GM13977 (cell line): ENCODE results near the gene PTPRR.

ENCODE experiments used
- DNase-seq: peaks from one replicate; pipeline ENCODE4 v3.0.0; 2012; ENCODE audit warnings: low spot score
- in situ Hi-C: fragments of 300-500 bp; cut with MboI; formaldehyde crosslinking; loops from one replicate; pipeline ENCODE4 v1.12.0; 2022; ENCODE audit warnings: low sequenced_read_pairs, low pct_unique_long_range_greater_than_20kb, mixed read lengths, inconsistent platforms; ENCODE audit not compliant: unreplicated experiment
- TF ChIP-seq, protein P1 (sequence below): IDR thresholded peaks from 2 replicates; pipeline ENCODE4 v1.5.1; 2012; ENCODE audit warnings: mild to moderate bottlenecking, control low read depth; ENCODE audit not compliant: insufficient read depth; ENCODE audit errors: extremely low read depth, missing control alignments

The PTPRR gene

DNA sequence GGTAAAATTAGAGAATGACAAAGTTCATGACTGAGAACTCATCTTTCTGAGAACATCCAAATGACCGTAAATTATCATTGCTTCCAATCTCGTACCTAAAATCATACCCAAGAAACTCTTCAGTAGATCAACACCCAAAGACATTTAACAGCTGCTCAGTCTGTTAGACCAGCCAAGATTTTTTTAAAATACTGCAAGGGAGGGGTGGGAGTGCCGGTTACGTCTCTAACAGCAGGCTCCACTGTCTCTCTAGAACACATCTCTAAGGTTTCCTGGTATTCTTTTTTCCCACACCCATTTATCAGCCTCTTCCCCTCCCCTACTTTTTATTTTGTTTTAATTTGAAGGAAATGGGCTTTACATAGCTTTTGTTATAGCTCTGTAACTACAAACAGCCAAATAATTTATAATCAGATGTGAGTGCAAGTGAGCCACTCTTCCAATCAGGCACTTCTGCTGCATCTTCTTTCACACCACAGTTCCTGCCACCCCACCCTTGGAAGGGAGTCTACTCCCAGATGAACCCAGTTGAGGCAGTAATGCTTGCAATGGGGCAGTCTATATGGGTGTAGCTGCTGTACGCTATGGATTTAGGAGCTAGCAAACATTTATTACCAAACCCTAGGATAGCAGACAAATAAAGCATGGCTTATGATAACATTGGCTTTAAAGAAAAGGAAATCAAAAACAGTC, 305.2 kb downstream of the PTPRR start:
- TF ChIP-seq, protein P1, sequence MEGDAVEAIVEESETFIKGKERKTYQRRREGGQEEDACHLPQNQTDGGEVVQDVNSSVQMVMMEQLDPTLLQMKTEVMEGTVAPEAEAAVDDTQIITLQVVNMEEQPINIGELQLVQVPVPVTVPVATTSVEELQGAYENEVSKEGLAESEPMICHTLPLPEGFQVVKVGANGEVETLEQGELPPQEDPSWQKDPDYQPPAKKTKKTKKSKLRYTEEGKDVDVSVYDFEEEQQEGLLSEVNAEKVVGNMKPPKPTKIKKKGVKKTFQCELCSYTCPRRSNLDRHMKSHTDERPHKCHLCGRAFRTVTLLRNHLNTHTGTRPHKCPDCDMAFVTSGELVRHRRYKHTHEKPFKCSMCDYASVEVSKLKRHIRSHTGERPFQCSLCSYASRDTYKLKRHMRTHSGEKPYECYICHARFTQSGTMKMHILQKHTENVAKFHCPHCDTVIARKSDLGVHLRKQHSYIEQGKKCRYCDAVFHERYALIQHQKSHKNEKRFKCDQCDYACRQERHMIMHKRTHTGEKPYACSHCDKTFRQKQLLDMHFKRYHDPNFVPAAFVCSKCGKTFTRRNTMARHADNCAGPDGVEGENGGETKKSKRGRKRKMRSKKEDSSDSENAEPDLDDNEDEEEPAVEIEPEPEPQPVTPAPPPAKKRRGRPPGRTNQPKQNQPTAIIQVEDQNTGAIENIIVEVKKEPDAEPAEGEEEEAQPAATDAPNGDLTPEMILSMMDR: no peak
- in situ Hi-C loops: no loop called here
- DNase-seq: no peak

DNA sequence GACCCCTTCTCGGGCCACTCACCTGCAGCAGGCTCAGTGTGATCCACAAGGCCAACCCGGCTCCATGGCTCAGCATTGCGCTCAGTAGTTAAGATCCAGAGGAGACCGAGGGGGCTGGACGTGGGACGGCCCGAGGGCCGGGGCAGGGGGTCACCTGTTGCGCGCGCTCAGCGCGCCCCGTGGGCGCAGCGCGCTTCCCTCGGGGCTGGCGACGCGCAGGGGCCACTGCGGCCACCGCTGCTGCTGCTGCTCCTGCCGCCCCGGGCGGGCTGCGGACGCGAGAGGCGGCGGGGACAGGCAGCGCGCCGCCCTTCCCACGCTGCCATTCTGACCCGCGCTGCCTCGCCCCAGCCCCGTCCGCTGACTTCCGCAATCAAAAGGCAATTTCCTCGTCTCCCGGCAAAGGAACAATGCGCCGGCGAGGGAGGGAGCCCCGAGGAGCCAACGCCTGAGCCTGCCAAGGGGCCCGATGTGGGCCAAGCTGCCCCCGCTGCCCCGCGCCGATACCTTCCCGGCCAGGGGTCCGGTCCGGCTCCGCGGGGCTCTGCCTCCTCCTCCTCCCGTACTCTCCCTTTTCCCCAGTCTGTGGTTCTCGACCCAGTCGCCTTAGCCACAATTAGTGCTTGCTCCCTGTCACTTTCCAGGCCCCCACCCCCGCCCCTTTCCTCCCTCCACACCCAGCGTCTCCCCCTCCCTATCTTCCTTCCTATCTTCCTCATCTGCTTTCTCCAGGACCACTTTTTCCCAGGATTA, 310.6 kb downstream of the PTPRR start:
- in situ Hi-C loops: no loop called here
- TF ChIP-seq, protein P1: no peak
- DNase-seq: peak; percentile 43

DNA sequence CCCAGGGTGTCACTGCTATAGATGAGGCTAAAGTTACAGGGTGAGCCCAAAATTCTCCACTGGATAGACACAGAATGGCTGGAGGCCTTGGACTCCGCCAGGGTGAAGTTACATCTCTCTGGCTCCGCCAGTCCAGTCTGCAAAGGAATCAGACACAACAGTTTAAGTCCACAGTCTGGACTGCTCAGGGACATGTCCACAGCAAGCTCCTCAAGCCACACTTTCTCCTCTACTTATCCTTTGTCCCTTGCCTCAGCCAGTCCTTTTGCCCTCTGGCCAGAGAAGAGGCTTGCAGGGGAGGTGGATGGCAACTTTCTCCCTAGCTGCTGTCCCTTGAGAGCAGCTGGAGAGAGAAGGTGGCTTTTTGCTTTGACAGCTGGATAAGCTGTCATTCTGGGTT, 311.3 kb downstream of the PTPRR start:
- no peak for DNase-seq
- in situ Hi-C loops: no loop called here
- TF ChIP-seq, protein P1: no peak

DNA sequence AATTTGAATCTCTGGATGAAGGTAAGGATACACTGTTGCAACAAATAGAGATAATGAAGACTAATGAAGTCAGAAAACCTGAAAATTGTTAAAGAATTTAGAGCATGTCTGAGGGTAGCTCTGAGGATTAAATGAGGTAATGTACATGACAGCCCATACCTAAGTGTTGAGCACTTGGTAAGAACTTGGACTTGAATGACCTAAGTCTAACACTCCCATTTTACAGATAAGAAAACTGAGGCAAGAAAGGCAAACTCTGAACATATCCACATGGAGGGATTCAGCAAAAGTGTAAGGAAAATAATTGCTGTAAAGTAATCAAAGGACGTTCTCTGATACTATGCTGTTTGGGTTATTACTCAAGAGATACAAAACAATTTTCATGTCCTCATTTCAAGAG, 312.4 kb downstream of the PTPRR start:
- TF ChIP-seq, protein P1: no peak
- DNase-seq: no peak
- in situ Hi-C loops: no loop called here

DNA sequence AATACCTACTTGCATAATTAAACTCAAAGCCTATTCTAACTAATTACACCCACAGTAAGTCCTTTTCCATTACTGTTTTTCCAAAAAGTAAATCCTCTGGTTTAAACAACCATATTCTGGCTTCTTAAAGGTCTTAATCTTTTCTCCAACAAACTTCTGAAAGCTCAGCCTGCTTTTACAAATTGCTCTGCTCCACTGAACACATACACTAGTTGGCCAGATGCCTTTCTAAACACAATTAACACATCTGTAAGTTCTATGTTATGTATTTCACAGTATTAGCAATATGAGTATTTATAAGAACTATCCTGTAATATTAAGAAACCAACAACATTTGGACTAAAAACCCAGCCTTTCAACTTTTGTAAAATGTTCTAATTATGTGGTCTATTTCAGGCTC, 313.4 kb downstream of the PTPRR start:
- in situ Hi-C loops: no loop called here
- TF ChIP-seq, protein P1: no peak
- no peak for DNase-seq

DNA sequence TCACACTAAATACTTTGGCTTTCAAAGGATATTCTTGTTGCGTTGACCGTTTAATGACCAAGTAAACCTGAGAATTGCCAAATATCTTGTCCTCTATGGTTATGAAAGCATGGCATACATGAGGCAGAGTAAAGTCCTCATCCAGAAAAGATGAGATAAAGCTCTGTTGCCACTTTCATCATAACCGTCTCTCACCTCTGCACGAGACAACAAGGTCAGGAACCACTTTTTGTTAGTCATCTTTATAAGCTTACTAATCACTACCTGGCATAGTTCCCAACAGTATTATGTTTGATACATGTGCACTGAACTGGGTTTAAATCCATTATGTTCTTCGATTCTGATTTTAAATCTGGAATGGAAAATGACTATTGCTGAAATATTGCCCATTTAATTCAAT, 314.6 kb downstream of the PTPRR start:
- in situ Hi-C loops: no loop called here
- TF ChIP-seq, protein P1: no peak
- no peak for DNase-seq
